ENCODE results near the gene CACNA2D3.

CACNA2D3 gene

GRCh38 chr3:54642147-54642546, 519.8 kb downstream of the CACNA2D3 start:
- no peak for DNase-seq

GRCh38 chr3:54647721-54648120, 525.4 kb downstream of the CACNA2D3 start:
- DNase-seq = no peak

DNA sequence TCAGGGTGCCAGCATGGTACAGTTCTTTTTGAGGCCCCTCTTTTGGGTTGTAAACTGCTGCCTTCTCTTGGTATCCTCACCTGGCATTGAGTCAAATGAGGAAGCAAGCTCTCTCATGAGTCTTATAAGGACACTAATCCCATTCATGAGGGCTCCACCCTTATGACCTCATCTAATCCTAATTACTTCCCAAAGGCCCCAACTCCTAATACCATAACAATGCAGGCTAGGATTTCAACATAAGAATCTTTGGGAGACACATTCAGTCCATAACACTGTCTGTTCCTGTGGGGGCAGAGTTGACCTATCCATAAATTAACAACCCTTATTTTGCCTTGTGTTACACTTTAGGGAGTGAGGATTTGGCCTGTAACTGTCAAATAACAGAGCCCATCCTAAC, 527.2 kb downstream of the CACNA2D3 start:
- no peak for DNase-seq

DNA sequence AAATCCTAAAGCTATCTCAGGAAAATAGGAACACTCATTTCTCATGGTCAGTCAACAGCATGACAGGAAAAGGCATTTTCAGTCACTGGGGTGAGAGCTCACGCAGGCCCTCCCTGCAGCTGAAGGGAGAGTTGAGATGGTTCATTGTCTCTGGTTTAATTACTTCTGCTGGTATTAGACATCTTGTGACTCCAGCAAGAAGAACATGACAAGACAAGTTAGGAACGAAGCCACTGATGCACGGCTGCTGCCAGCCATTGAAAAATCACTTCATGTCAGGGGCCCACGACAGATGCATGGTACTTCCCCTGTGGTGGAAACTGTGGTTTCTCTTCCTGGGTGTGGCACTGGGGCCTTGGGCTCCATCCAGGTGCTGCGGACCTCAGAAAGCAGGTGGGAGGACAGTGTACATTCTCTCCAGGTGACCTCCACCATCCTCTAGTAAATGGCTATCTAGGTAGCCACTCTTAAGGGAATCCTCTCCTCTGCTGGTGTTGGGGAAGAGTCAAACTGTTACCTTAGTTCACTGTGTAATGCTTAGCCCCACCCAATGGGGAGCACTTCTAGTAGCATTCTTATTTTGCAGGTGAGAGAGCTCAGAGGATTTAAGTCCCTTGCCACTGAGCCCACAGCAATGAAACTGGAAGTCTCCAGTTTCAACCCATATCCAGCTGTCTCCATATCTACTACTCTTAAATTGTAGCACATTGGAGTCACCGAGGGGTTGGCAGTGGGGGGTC, 531.3 kb downstream of the CACNA2D3 start:
- no peak for DNase-seq

DNA sequence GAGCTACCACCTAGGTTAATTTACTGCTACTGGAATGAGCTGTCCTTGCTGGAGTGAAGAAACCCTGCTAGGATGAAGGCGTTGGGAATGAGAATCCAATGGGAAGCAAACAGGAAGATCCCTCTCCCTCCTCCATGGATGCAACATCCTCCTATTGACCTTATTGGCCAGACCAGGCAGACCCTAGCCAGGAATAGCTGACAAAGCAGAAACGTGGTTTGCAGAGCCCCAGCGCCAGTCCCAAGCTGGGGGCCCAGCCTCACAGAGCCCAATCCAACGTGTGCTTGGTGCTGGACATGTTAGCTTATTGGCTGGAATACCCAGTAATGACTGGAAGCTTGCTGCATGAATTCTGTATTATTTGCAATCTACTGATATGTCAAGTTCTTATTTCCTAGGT, 532.4 kb downstream of the CACNA2D3 start:
- DNase-seq = no peak

GRCh38 chr3:54659347-54659746, 537.0 kb downstream of the CACNA2D3 start:
- no peak for DNase-seq

- no peak for DNase-seq
These were observed 538.4 kb downstream of the CACNA2D3 start for GRCh38 chr3:54660714-54661132.

DNA sequence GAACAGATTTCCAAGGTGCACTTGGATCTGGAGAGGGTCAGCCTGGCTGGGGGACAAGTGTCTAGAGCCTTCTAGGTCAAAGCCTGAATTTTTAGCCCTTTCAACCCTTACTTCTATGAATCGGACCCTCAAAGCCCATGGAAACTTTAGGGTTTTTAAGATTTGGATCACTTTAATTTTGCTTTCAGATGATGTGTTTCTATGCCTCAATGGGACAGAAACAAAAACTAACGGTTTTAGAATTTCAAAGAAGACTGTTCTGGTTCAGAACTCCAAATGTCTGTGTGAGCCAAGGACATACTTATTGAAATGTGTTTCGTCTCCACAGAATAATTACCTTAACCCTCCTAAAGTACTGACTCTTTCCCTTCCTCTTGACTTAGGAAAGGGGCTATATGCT, 538.8 kb downstream of the CACNA2D3 start:
- no peak for DNase-seq

- no peak for DNase-seq
These were observed 541.2 kb downstream of the CACNA2D3 start for GRCh38 chr3:54663501-54664011.

- DNase-seq = no peak
These were observed 542.8 kb downstream of the CACNA2D3 start for GRCh38 chr3:54665016-54665600.

GRCh38 chr3:54668236-54668635, 545.9 kb downstream of the CACNA2D3 start:
- no peak for DNase-seq

DNA sequence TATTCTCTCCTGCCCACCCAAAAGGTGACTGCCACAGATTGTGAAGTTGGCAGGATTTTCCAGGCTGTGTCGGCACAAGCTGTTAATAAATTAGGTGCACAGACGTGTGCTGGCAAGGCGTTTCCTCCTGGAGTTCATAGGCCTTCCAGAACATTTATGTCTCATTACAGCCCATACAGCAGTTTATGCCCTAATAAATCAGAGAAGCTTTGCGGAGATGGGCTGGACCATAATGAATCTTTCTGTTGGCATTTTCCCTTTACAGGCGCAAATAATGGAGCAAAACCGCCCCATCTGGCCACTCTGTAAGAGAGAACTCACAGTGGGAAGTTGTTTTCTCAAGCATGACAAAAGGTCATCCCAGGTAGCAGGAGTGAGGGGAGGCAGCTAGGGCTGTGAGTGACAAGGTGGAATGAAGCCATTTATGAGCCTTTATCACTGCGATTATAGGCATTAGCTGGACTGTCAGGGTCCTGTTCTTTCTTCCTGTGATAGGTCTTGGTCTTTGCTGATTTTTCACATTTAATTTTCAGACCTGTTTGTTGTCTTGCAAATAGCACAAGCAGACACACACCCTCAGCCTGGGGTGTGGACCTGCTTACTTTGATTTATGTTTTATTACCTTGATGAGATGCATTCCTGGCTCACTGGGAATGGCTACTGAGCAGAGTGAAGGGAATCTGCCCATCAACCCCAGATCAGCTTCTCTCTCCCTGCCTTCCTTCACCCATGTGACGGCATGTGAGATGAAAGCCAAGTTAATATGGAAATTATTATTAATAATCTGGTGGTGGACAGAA, 548.0 kb downstream of the CACNA2D3 start:
- no peak for DNase-seq

GRCh38 chr3:54671511-54671910, 549.2 kb downstream of the CACNA2D3 start:
- DNase-seq = no peak

GRCh38 chr3:54676087-54676486, 553.7 kb downstream of the CACNA2D3 start:
- DNase-seq = no peak

GRCh38 chr3:54681706-54682105, 559.4 kb downstream of the CACNA2D3 start:
- DNase-seq = no peak

- DNase-seq = no peak
These were observed 562.9 kb downstream of the CACNA2D3 start for GRCh38 chr3:54685213-54685612.

DNA sequence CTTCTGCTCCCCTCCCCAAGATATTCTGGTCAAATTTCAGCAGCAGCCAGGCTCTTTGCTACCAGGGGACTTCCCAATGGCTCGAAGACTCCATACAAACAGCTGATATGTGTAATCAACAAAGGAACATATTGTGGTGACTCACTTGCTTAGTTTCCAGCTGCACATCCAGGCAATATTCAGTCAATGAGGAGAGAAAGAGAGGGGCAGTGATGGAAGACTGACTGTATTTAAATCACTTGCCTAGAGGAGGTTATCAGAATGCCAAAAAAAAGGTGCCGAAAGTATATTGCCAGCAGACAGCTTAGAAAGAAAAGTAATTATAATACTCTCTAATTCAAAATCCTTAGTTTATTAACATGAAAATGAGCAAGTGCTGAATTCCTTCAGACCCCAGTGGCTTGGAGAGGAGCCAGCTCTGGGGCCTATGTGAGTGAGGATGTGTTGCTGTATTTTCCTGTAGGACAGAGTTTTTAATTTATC, 569.0 kb downstream of the CACNA2D3 start:
- DNase-seq = no peak

DNA sequence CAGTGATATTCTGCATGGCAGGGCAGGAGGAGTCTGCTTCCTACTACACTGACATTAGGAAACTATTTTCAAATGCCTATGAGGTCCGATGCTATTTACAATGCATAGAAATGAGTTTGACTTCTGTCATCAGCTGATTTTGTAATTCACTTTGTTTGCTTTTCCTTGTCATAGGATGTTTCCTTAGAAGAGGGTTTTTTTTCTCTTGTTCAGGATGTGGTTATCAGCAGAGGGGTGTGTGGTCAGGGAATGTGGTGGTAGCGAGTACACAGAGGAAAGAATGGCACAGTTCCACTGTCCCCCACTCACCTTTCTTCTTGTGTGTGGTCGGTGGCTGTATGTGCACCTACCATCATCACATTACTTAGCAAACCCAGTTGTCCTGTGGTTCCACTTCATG, 574.0 kb downstream of the CACNA2D3 start:
- no peak for DNase-seq

DNA sequence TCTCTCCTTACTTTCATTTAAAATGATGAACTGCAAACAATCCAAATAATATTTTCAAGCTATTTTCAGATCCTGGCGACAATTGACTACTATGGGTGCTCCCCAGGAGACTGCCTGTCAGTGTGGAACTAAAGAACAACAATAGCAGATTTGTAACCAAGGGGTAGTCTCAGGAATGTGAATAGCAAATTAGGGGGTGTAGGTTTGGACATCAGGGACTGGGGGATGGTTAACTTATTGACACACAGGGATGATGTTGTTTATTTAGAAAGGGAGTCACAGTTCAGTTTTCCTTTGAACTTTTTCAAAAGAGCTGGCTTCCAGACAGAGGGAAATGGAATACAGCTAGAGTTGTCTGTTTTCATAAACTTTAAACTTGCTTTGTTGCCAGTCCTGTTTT, 575.7 kb downstream of the CACNA2D3 start:
- DNase-seq = no peak

DNA sequence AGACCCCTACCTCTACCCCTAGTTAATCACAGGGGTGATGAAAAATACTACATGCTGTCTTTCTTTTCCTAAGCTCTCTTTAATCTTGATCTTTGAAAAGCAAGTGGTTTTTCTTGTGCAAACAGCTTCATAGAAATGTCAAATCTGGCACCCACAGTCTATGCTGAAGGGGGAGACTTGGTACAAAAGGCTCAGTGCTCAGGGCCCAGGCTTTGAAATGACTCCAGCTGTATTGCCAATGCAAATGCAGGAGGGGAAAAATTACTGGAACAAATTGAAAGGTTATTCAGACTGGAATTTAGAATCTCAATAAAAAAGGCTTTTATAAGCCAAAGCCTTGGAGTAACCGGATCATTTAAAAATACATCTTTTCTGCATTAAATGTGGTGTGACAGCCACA, 581.6 kb downstream of the CACNA2D3 start:
- DNase-seq = no peak

DNA sequence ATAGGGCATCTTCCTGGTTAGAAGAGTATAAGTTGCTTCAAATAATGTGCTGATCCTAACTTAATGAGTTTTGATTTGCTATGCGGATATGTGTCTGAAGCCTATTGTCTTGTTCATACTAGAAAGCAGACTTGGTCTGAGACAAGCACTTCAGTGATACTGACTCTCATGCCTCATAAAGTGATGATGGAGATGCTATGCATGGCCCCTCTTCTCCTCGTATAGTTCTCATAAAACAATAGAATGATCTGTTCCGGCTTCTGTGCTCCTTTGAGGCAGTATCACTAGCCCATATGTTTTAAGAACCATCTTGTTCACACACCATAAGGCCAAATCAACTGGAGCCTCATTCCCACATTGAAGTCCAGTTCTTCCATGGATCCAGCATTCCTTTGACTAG, 583.4 kb downstream of the CACNA2D3 start:
- DNase-seq = no peak

DNA sequence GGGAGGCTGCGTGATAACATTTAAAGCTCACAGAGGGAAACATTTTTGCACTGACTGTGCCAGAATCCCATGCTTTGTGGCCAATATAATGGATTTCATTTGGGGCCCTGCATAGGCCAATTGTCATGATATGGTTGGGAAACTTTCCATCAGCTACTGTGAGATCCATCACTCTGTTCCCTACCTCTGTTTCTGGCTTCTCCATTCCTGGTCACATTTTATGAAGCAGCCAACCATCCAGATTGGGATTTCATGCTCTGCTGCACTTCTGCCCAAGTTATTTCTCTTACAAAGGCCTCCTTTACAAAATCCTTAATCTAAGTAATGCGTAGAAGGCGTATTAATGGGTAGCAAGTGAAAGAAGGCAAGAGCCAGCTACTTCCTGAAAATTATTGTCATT, 584.4 kb downstream of the CACNA2D3 start:
- DNase-seq = no peak

DNA sequence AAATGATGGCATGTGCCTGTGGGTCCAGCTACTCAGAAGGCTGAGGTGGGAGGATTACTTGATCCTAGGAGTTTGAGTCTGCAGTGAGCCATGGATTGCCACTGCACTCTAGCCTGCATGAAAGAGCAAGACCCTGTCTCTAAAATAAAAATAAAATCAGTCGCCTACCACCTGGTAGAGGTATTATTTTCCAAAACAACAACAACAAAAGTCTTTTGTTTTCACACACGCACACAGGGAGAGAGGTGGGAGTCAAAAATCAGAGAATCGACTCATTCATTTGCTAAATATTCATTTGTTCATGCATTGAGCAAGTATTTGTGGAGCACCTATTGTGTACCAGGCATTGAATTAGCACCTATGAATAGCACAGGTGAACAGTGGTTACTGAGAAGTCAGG, 587.4 kb downstream of the CACNA2D3 start:
- DNase-seq = no peak

- no peak for DNase-seq
These were observed 588.6 kb downstream of the CACNA2D3 start for GRCh38 chr3:54710954-54711353.
